K562 (cell line): ENCODE data around the gene CYB5R4. TPM values are rescaled to one million over a fixed set of nuclear protein-coding genes. Genes with fewer than 3 reads are reported as not detected.

ENCODE experiments used
- CCNT2 ChIP-seq: IDR thresholded peaks from 2 replicates; pipeline ENCODE4 v1.6.1; 2011; ENCODE audit warnings: borderline replicate concordance, low read depth, mild to moderate bottlenecking, moderate library complexity, mixed read lengths, low read length; ENCODE audit not compliant: insufficient read length; ENCODE audit errors: extremely low read depth
- DDX20 ChIP-seq: fragments of 450-650 bp; IDR thresholded peaks from 2 replicates; pipeline ENCODE4 v1.6.1; 2016; ENCODE audit warnings: missing genetic modification characterization, low read depth, mild to moderate bottlenecking, missing compliant biosample characterization, moderate library complexity
- HNRNPH1 ChIP-seq: fragments of 200-400 bp; formaldehyde crosslinking; optimal IDR thresholded peaks from 2 replicates; pipeline ENCODE3; 2017; ENCODE audit warnings: low read depth, mild to moderate bottlenecking, low read length, moderate library complexity
- MGA ChIP-seq: fragments of 450-650 bp; IDR thresholded peaks from 2 replicates; pipeline ENCODE4 v1.6.1; 2016; ENCODE audit warnings: mild to moderate bottlenecking, moderate library complexity
- MIER1 ChIP-seq: fragments of 450-650 bp; IDR thresholded peaks from 2 replicates; pipeline ENCODE4 v1.6.1; 2016; ENCODE audit warnings: antibody characterized with exemption, mild to moderate bottlenecking, low read depth
- NFE2 ChIP-seq: IDR thresholded peaks from 2 replicates; pipeline ENCODE4 v1.6.1; 2014; ENCODE audit warnings: antibody characterized with exemption, low read depth
- NKRF ChIP-seq: fragments of 450-650 bp; IDR thresholded peaks from 2 replicates; pipeline ENCODE4 v1.6.1; 2016; ENCODE audit warnings: borderline replicate concordance
- RFX7 ChIP-seq: fragments of 250-450 bp; sonication (Bioruptor Pico); IDR thresholded peaks from 2 replicates; pipeline ENCODE4 v1.5.1; 2021; ENCODE audit warnings: mild to moderate bottlenecking
- ZNF384 ChIP-seq: IDR thresholded peaks from 2 replicates; pipeline ENCODE4 v1.6.1; 2012; ENCODE audit warnings: low read depth, low read length, improper control_type of control experiment
- polyA plus RNA-seq, 8 experiments: library from polyadenylated mRNA; depleted of rRNA in 4 of 8; stranded (reverse) in 5 of 8; unstranded in 3 of 8; fragments of >200 nt; fragmentation: Nextera tagmentation in 2 of 8; fragmentation: Illumina TruSeq in 1 of 8; extraction: Ambion mirVana in 2 of 8; extraction: Trizol in 1 of 8; gene quantifications; 2 replicates each; pipeline versions ENCODE4 v1.2.1 to v1.2.3, GENCODE V29; 2011 to 2014; ENCODE audit warnings: inconsistent platforms in 1 of 8, missing spikeins in 1 of 8
- total RNA-seq, 7 experiments: library from RNA; depleted of rRNA in 6 of 7; stranded (reverse); fragments of >200 nt in 6 of 7; fragmentation: Illumina TruSeq in 2 of 7; extraction: Trizol in 2 of 7; gene quantifications; 2 replicates each; pipeline versions ENCODE4 v1.2.1 to v1.2.3, GENCODE V29; 2011 to 2021; ENCODE audit warnings: low replicate concordance in 1 of 7

The CYB5R4 gene
- total and polyA plus RNA-seq, 9 of the 15 experiments (the other 6 are each of a cell fraction or from before 2014, with no cell fraction given) = 5.9 to 23.1 (median 19.0) TPM

- TF ChIP-seq MGA (peak; percentile 61), CCNT2 (peak; percentile 90), DDX20 (tag) (peak; percentile 95), HNRNPH1 (no peak), RFX7 (peak; percentile 84; the same call in 1 of the 2 replicates), NFE2 (peak; percentile 59), ZNF384 (peak; percentile 100), NKRF (peak; percentile 44; the same call in 1 of the 2 replicates), MIER1 (peak; percentile 44; the same call in 1 of the 2 replicates)
Observed at GRCh38 chr6:83974409-83975050, 115.0 kb downstream of the CYB5R4 start (continued).
